ENCODE data around the gene TNC. TPM values are rescaled to one million over a fixed set of nuclear protein-coding genes. Genes with fewer than 3 reads are reported as not detected.

Gene TNC
- total and polyA plus RNA-seq, 10 of the 15 experiments (the other 5 are each of a cell fraction or from before 2014, with no cell fraction given): 0.05 to 4.2 (median 0.14) TPM

DNA sequence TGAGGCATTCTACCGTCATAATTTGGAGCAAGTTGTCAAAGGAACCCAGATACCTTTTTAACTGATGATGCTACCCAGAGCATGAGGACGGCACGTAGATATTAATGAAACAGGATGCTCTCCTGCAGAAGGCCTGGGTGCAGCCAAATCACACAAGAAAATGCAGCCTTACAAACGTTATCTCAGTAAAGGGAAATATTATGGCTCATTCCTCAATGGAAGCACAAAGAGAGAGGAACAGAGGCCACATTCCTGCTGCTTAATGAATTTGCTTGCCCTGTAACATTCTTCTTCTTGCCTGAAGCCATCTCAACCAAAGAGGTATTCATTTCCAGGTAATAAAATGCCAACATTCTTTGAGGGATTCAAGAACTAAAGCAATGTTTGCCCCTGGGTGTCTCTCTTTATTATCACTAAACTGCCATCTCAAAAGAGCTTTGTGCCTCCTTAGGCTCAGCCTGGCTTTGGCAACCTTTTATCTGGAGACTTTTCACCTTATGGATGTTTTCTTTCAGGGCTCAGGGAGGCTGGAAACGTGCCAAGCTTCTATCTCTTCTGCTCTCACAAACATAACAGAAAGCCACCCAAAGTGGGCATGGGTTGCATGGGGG, 92.9 kb downstream of the TNC start:
- Histone ChIP-seq H3K36me3 (ENCODE audit: control insufficient read depth in 2 of 2, insufficient read depth in 2 of 2, low read length in 1 of 2) (no peaks in the 10 kb centered on the region), H3K27ac (ENCODE audit: control insufficient read depth, insufficient read depth) (no peak overlapping the region), H2AFZ (ENCODE audit: control insufficient read depth, low read depth, low read length) (no peak overlapping the region), H4K20me1 (ENCODE audit: control insufficient read depth, insufficient read depth) (no peaks in the 10 kb centered on the region), H3K4me2 (ENCODE audit: control insufficient read depth, insufficient read depth) (no peak overlapping the region), H3K79me2 (ENCODE audit: control insufficient read depth, insufficient read depth, low read length) (no peaks in the 10 kb centered on the region), H3K27me3 (replicated peaks in 1 of 2; ENCODE audit: control insufficient read depth in 2 of 2, insufficient read depth in 2 of 2, low read length in 1 of 2) (peaks cover 0 to 5% of the 10 kb centered on the region in 2 experiments; a peak in 3 of 4 replicates), H3K9ac (ENCODE audit: control insufficient read depth, insufficient read depth, low read length) (no peak overlapping the region), H3K4me3 (no peak overlapping the region), H3K4me1 (ENCODE audit: control insufficient read depth, insufficient read depth, low read length) (no peaks in the 10 kb centered on the region), H3K9me3 (replicated peaks; ENCODE audit: control insufficient read depth, insufficient read depth, low read length) (no peaks in the 10 kb centered on the region)
- no TSS peak for BruUV-seq (replicated peaks)
- POLR2A ChIA-PET: interaction anchor here (0.6 kb wide), 1 partner anchor 1916 kb away, joined by 4 read pairs; no protein-coding TSS in a partner anchor
- no peak for ATAC-seq
- intact Hi-C loops (cut with micrococcal nuclease; ENCODE audit: unreplicated experiment): no loop called here
- 24% methylated on average over 5 of the region's 5 CpGs for WGBS (ENCODE audit: insufficient coverage, insufficient replicate concordance, low lambda C conversion rate, missing lambda C conversion rate)
- CTCF ChIA-PET: interaction anchor here (0.6 kb wide), 1 partner anchor 734 kb away, joined by 3 read pairs; no protein-coding TSS in a partner anchor
- in situ Hi-C loops (cut with MboI): no loop called here
- TF ChIP-seq RAD51 (IDR thresholded peaks at IDR 0.05) (no peak), CHD4 (IDR thresholded peaks at IDR 0.05) (no peak), SMARCA5 (IDR thresholded peaks at IDR 0.05) (no peak), ASH2L (IDR thresholded peaks at IDR 0.05; ENCODE audit: borderline replicate concordance, low read depth) (no peak), MTA3 (IDR thresholded peaks at IDR 0.05; ENCODE audit: borderline replicate concordance, low read length) (no peak), KDM1A (IDR thresholded peaks at IDR 0.05; ENCODE audit: borderline replicate concordance) (no peak), CREM (IDR thresholded peaks at IDR 0.05; ENCODE audit: low read depth) (no peak), ZZZ3 (IDR thresholded peaks at IDR 0.05; ENCODE audit: control insufficient read depth, insufficient read length, low read depth) (no peak)
- no peak for FAIRE-seq
- RAD21 ChIA-PET (ENCODE audit: unreplicated experiment): no interaction called here
- SMC1A ChIA-PET (ENCODE audit: uncharacterized antibody, unreplicated experiment): interaction anchor here (1.2 kb wide), 1 partner anchor 10 kb away, joined by 5 read pairs; no protein-coding TSS in a partner anchor
- no peak for DNase-seq (ENCODE audit: low read depth, low spot score)
